IPS-11a (cell line): ENCODE data around the gene GMDS.

ENCODE experiments used
- H3K4me3 ChIP-seq: one replicate; pipeline ENCODE4 v1.5.1; 2013; ENCODE audit warnings: low read depth, low read length, control low read depth

GMDS gene

DNA sequence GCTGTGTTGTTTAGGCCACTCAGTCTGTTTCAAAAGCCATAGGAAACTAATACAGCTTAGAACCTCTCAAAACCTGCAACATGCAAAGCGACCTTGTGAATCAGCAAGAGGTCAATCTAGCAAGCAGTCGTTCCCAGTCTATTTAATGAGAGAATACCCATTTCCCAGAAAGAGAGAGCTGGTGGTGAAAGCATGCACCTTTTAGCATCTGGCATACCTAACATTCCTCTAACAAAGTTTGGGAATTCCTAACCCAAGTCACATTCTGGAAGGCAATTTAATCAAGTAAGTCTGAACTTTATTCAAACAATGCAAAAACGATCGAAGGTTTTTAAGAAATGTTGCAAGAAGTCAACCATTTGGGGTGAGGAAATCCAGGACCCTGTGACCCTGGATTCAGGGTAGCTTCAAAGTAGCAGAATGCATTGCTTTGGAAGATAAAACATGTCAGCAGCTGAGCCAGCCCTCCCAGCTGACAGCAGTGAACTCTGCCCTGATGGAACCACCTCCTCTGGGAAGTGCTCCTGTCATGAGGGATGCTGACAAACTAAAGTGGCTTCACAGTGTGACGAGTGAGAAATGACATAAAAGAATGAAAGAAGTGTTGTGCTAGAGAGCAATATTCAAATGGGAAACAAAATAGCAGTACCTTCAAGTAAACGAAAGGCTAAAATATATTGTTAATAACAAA, 104.8 kb downstream of the GMDS start:
- no peak overlapping the region for H3K4me3 ChIP-seq

DNA sequence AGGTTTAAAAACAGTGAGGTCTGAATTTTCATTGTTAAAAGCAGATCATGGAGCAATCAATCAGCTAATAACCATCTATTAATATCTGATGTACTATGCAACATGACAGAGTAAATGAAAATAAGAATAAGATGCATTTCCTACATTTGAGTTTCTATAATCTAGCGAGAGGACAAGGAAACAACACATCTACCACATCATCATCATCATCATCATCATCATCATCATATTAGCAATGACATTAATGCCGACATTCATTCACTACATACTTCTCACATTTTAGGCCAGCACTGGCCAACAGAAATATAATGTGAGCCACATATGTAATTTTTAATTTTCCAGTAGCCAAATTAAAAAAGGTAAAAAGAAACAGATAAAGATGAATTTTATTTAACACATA, 110.0 kb downstream of the GMDS start:
- no peak overlapping the region for H3K4me3 ChIP-seq

DNA sequence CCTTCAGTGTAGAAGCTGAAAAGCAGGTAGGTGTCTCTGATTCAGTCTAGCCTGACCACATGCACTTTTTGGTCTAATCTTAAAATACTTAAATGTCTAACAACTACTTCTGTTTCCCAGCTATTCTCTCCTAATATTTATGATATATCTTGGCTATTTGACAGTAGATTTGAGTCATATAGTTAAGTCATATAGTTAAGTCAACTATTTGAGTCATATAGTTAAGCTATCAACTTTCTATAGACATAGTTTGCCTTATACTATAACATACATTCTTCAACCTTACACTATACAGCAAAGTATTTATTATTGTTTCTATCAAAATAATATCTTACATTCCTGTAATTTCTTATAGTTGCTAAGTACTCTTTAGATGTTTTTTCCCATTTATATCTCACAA, 110.9 kb downstream of the GMDS start:
- H3K4me3 ChIP-seq: no peak overlapping the region

DNA sequence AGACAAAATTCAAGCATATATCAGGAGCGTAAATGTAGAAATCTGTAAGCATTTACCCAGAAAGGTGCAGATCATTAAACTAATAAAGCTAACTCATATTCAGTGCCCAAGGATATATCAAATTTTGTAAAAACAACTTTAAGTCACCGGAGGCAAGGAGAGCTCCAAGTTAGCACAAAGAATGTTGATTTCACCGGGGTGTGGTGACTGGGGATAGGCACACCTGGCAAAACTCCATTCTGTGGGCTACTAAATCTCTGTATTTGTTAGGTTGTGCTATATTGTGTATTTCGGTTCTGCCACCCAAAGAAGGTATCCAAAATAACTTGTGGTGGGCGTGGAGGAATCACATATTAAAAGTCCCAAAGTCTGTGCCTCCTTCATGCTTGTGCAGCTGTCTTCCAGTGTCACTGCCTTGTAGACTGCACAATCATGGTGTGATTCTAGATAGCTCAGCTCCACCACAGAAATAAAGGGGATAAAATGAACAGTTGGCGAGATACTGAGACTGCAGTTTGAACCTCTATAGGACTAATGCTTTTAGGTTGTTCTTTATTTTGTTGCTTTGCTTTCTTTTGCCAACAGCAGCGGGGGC, 111.6 kb downstream of the GMDS start:
- H3K4me3 ChIP-seq: no peak overlapping the region

DNA sequence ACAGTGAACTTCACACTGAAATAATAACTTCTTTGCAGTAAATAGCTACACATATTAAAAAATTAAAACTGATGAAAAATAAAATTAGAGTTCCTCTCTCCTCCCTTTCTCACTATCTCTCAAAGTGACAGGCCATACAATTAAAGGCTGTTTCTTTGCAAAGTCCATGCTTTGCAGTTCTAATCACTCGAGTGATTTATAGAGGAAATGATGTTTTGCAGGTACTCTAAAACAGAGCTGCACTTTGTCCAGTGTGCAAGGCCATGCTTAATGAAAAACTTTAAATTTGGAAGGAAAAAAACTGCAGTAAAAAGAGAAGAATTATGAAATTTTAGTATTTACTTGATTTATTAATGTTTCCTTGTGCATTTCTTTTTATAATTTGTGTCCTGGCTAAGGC, 112.5 kb downstream of the GMDS start:
- H3K4me3 ChIP-seq: no peak overlapping the region

DNA sequence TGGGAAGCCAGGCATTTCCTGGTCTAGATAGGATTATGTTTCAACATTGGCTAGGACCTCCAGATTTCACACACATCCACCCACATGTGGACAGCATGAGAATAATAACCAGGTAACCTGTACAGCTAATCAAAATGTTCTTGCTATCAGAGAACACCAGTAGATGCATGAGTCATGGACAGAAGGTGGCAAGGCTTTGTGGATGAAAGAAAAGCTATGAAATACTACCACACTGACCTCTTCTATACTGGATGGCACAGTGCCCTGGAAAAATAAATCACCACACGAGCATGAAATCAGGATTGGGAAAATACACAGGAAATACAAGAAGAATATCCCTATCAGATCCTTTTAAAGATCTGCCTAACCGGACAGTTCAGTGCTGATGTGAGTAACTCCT, 113.0 kb downstream of the GMDS start:
- H3K4me3 ChIP-seq: no peak overlapping the region

DNA sequence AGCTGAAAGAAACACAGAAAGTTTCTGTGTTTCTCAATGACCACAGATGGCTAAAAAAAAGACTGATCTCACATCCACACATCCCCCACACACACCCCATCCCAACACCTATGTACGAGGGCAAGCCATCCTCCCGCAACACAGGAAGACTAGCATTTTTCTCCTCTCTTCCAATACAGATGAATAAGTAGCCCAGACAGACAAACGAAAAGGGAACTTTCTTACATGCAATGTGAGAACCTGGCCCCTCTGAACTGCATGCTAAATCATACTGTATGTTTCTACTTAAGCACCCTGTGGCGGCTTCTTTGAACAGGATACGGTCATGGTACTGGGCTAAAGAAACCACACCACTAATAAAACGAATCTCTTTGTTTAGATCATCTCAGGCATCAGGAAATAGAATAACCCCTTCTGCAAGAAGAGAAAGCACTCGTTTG, 116.2 kb downstream of the GMDS start:
- no peak overlapping the region for H3K4me3 ChIP-seq

DNA sequence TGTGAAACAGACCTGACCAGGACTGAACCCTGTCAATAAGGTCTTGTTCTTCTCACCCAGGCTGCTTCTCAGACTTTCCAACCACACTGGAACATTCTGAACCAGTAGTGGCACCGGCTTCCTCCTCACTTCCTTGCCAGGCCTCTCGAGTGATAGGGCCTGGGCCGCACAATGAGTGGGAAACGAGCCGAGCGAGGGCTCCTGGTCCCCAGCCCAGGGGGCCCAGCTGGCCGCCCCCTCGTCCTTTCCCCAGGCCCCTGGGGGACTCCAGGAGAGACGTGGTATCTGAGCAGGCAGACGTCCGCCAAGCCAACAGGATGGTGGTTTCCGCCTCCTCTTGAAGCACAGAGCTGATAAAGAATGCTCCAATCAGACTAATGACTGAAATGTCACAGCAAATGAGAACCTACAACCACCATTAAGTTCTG, 117.9 kb downstream of the GMDS start:
- no peak overlapping the region for H3K4me3 ChIP-seq

DNA sequence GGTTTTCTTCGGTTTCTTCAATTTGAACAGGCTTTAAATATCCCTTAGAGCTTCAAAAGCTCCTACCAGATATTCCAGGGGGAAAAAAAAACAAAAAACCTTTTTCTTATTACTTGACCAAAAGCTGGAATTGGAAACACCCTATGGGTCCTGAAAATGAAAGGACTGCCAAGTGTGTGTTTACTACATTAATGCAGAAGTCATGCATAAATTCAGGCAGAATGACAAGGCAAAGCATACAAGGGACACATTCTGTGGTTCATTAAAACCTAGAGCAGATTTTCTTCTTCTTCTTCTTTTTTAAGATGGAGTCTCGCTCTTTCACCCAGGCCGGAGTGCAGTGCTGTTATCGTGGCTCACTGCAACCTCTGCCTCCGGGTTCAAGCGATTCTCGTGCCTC, 119.1 kb downstream of the GMDS start:
- no peak overlapping the region for H3K4me3 ChIP-seq

DNA sequence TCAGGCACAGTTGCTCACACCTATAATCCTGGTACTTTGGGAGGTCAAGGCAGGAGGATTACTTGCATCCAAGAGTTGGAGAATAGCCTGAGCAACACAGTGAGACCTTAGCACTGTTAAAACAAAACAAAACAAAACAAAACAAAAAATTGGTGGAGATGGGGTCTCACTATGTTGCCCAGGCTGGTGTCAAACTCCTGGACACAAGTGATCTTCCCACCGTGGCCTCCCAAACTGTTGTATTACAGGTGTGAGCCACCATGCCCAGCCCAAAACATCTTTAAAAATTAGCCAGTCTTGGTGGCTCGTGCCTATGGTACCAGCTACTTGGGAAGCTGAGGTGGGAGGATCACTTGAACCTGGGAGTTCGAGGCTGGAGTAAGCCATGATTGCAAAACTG, 120.2 kb downstream of the GMDS start:
- no peak overlapping the region for H3K4me3 ChIP-seq

DNA sequence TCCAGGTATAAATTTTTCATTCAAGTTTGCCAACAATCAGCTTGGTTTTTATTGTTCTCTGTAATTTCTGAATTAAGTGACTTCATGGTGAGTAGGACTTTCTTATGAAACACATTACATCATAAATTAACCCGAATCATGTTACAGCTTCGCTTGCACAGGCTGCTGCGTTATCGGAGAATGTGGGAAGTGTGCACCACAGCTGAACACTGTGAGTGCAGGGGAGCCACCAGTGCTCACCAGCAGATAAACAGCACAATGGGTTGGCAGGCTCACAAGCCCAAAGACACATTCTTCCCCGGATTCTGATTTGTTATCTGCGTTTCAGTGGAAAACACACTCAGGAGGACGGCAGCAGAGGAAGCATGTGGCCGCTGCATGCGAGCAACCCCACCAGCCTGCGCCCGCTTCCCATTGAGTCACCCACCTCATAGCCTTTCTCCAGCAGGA, 121.1 kb downstream of the GMDS start:
- H3K4me3 ChIP-seq: no peak overlapping the region

DNA sequence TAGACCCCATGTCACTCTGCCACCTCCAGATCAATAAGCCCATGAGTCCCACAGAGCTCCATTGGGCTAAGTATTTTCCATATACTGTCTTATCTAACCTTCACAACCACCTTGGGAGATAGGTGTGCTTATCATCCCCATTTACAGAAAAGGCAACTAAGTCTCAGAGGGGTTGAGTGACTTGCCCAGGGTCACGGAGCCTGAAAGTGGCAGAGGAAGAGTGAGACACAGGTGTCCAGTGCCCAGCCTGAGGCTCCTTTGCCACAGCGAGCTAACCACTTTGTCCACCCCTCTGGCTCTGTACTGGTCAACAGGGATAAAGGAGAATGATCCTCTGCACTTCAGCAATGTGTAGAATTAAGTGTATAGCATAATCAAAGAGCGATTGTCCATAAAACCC, 124.5 kb downstream of the GMDS start:
- H3K4me3 ChIP-seq: no peak overlapping the region

DNA sequence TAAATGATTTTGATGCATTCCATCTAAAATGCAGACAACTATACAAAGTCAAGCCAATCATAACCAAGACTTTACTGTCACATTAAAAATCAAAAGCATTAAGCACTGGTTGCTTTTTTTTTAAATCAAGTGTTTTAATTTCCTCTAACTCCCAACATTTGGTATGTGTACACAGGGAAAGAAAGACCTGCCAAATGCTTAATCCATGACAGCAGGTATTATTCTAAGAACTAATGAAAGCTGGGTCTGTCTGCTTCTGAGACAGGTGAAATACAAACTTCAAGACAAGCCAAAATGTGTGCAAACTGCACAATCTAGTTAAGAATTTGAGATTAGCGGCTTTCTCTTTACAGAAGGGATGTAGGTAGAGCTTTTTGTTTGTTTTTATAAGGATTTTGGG, 126.1 kb downstream of the GMDS start:
- no peak overlapping the region for H3K4me3 ChIP-seq

DNA sequence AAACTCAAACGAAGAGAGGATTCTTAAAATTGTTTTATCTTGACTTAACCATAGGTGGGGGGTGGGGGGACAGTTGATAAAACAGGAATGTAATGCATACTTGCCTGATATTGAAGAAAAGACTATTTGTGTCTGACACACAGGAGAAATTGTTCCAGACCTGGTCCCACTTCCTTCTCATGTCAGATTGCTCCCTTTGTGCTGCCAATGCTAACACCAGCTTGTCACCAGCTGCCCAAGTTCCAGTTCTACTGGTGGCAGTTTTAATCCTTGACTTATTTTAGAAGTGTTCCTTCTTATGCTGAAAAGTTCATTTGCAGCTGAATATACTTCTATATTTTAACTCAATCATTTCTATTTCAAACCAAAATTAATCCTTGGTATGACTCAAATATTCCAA, 127.3 kb downstream of the GMDS start:
- H3K4me3 ChIP-seq: no peak overlapping the region

DNA sequence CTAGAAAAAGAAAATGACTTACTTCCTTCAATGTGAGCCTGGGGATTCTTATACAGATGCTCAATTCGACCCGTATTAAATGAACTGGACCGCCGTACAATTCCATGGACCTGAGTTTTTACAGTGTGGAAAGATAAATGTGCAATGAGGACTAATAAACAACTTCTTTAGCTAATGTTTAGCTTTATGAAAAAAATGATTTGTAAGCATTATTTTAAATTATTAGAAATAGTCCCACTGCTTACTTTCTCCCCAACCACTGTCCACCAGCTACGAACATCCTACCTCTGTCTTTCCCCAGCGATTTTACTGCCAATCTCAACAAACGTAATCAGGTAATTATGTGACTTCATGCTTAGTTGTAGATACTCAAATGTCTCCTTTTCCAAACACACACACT, 128.0 kb downstream of the GMDS start:
- H3K4me3 ChIP-seq: no peak overlapping the region

DNA sequence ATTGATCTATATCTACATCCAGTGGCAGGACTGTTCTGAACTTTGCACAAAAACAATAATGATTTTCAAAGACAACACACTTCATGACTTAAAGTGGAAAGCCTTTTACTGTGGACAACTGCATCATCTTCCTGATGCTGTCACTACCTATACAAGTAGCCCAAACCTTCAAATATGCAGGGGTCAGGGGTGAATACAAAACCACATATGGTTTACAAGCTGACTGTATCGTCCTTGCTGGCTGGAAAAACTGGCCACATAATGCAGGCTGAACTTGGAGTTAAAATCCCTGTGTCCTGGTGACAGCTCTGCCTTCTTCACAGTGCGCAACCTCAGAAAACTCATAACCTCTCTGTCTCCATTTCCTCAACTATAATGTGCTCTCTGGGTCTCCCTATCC, 128.9 kb downstream of the GMDS start:
- H3K4me3 ChIP-seq: no peak overlapping the region

DNA sequence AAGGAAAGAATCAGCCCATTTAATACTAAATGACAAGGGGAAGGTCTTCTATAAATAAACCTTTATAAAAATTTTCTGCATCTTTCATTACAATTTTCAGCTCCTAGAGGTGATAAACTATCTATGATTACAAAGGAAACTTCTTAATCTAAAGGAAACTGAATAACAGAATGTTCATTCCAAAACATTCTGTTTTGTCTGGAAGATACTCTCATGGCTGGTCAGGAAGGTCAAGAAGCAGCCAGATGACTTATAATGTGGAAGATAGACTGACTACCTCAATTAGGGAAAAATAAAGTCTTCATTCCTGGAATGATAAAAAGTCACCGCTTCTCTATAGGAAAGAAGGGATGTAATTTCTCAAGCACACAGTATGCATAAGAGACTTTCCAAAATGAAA, 131.3 kb downstream of the GMDS start:
- H3K4me3 ChIP-seq: no peak overlapping the region

DNA sequence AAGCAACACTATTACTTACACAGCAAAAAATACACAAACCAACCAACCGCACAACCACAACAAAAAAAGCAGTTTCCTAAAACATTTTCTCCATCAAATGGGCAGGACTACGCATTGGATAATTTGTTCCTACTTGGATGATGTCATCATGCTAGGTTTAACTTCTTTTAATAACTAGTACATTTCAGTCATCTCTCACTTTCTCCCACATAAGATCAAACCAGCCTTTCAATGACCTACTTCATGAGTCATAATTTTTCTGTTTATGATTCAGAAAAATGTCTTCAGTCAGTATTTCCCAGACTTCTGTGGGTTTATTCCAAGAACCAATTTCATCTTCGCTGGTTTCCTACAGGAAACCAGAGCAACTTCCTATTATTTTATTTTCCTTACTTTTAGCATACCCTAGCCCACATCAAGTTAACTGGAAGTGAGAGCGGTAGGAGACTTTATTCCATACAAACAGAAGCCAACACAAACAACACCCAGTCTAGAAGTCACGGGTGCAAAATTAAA, 134.2 kb downstream of the GMDS start:
- H3K4me3 ChIP-seq: no peak overlapping the region

DNA sequence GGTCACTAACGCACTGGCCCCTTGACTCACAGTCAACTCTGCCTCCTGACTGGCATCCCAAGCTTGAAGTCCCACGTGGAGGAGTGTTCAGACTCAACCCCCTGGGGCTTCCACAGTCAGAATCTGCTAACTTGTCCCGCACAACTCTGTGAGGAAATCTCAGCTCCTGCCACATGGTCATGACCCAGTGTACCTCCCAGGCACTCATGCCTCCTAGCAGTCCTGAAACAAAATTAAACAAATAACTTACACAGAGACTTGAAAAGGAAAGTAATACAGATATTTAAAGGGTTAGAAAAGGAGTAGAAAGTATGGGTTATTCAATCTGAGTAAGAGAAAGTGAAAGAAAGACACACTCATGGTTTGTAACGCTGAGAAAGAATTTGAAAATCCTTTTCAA, 134.9 kb downstream of the GMDS start:
- H3K4me3 ChIP-seq: no peak overlapping the region

DNA sequence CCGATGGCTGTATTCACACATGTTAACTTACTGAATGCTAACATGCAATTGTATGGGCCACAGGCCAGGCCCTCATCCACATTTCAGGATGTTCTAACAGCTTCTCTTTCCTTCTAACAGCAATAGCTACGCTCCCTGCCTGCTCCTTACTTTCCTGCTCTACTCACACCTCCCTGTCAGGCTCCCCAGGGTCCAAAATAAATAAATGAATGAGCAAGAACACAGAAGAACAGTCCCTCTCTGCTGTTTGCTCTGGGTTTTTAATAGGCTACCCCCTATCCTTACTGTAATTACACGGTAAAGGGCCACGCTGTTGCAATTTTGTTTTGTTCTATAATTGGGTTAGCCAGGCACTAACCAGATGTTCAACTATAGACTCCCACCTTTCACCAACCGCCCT, 135.6 kb downstream of the GMDS start:
- no peak overlapping the region for H3K4me3 ChIP-seq

DNA sequence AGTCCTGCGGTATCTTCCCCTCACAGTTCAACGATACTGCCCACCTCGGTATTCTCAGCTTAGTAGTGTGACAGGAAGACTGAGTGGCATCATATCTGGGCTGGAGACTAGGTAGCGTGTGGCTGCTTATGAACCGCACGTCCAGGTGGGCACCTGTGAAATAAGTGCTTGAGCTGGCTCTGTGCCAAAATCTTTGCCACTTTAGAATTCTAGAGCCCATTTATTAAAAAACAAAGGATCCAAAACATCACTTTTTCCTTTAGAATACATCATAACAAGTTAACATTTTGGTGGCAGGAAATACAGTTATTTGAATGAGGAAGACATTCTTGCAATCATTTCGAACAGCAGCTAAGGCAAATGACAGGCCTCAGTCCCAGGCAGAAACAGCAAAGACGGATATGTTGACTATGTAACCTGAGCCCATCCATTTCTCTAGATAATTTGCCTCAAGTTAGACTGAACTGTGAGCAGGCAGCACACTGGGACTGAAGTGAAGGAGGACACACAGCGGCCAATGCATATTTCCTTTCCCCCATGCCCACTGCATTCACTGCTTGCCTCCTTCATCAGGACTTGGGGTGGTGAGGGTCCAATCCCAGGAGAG, 136.6 kb downstream of the GMDS start:
- no peak overlapping the region for H3K4me3 ChIP-seq

DNA sequence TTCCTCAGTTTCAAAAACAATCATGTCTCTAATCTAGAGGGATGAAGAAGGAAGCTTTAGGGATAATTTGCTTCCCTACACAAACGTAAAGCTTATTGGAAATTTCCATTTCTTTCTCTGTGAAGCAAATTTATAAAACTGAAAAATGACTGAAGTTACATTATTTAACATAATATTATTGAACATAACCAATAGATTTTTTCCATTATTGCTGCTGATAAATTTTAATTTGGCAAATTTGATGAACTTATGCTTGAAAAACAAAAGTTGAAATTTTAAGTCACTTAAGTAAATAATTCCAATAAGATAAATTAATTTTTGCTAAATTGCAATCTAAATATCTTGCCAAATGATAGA, 140.9 kb downstream of the GMDS start:
- H3K4me3 ChIP-seq: no peak overlapping the region
